Germinal center (tissue), 1 donor: Measurements from ENCODE around the gene EDEM2.
"Not testable (repeated sequence)": the region's sequence is repeated elsewhere in the genome, so short reads cannot be mapped to it uniquely, and the experiment has no call there.

Experiments
- DNase-seq: peaks from one replicate; pipeline ENCODE4 v3.0.0; 2012; ENCODE audit warnings: mixed read lengths, low spot score

Gene EDEM2

GRCh38 chr20:35087791-35088190, 59.3 kb downstream of the EDEM2 start:
- no peak for DNase-seq

- DNase-seq, result no peak
Measured at GRCh38 chr20:35087355-35087754, 59.8 kb downstream of the EDEM2 start.

- DNase-seq, result no peak
Measured at GRCh38 chr20:35085477-35086225, 61.5 kb downstream of the EDEM2 start.

- no peak for DNase-seq
Measured at GRCh38 chr20:35084998-35085397, 62.1 kb downstream of the EDEM2 start.

GRCh38 chr20:35080348-35080642, 66.8 kb downstream of the EDEM2 start:
- DNase-seq, result not testable (repeated sequence)

GRCh38 chr20:35079472-35080347, 67.4 kb downstream of the EDEM2 start:
- no peak for DNase-seq

GRCh38 chr20:35077872-35078271, 69.3 kb downstream of the EDEM2 start:
- no peak for DNase-seq

DNA sequence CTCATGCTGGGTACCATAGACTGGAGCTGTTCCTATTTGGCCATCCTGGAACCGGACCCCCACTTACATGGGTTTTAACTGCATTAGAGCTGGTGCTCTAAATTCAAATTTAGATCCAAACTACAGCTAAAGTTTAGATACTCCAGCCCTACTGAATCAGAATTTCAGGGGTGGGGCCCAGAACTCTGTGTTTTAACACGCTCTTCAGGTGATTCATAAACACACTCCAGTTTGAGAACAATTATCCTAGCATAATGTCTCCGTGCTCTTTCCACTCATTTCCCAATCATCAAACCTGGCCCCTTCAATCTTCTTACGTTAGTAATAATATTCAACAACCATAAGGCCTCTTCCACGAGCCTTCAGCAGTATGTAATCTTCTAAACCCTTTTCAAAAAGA, 69.8 kb downstream of the EDEM2 start:
- DNase-seq, result no peak

DNA sequence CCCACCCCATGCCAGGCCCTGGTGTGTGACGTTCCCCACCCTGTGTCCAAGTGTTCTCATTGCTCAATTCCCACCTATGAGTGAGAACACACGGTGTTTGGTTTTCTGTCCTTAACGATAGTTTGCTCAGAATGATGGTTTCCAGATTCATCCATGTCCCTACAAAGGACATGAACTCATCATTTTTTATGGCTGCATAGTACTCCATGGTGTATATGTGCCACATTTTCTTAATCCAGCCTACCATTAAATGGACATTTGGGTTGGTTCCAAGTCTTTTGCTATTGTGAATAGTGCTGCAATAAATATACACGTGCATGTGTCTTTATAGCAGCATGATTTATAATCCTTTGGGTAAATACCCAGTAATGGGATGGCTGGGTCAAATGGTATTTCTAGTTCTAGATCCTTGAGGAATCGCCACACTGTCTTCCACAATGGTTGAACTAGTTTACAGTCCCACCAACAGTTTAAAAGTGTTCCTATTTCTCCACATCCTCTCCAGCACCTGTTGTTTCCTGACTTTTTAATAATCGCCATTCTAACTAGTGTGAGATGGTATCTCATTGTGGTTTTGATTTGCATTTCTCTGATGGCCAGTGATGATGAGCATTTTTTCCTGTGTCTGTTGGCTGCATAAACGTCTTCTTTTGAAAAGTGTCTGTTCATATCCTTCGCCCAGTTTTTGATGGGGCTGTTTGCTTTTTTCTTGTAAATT, 75.5 kb downstream of the EDEM2 start:
- DNase-seq, result not testable (repeated sequence)

DNA sequence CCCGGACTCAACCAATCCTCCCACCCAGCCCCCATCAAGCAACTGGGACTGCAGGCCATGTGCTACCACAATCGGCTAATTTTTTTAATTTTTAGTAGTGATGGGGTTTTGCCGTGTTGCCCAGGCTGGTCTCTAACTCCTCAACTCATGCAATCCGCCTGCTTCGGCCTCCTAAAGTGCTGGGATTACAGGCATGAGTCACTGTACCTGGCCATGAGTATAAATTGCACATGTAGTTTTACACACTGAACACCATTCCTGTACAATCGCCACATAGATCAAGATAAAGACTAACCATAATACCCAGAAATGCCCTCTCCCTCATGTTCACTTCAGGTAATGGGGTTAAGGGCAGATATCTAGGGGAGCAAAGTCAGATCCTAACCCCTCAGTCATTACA, 80.9 kb downstream of the EDEM2 start:
- no peak for DNase-seq
